HepG2 (cell line): Measurements from ENCODE around the gene C1QTNF12. TPM values are rescaled to one million over a fixed set of nuclear protein-coding genes. Genes with fewer than 3 reads are reported as not detected.
A peak's percentile ranks its signal among the peaks of the same experiment; 100 is the strongest.

Experiments
- ATF3 ChIP-seq: sonication (generic); formaldehyde crosslinking; IDR thresholded peaks from 2 replicates; pipeline ENCODE4 v1.4.0; 2020; ENCODE audit warnings: missing genetic modification reagents
- FIP1L1 ChIP-seq: fragments of 200-400 bp; formaldehyde crosslinking; IDR thresholded peaks from 2 replicates; pipeline ENCODE4 v1.6.1; 2018; ENCODE audit warnings: low read depth, mild to moderate bottlenecking, low read length, moderate library complexity, borderline replicate concordance; ENCODE audit not compliant: insufficient read depth
- GMEB1 ChIP-seq: sonication (generic); formaldehyde crosslinking; IDR thresholded peaks from 2 replicates; pipeline ENCODE4 v1.5.1; 2020; ENCODE audit warnings: missing genetic modification reagents, mild to moderate bottlenecking, borderline replicate concordance
- HDAC1 ChIP-seq: sonication (generic); formaldehyde crosslinking; IDR thresholded peaks from 2 replicates; pipeline ENCODE4 v1.5.1; 2020; ENCODE audit warnings: mild to moderate bottlenecking, missing genetic modification reagents
- HNRNPK ChIP-seq: fragments of 200-400 bp; formaldehyde crosslinking; IDR thresholded peaks from 2 replicates; pipeline ENCODE4 v1.6.1; 2018; ENCODE audit warnings: low read length, low read depth, moderate library complexity, mild to moderate bottlenecking; ENCODE audit not compliant: poor library complexity, severe bottlenecking
- HOXA3 ChIP-seq: sonication (generic); formaldehyde crosslinking; IDR thresholded peaks from 2 replicates; pipeline ENCODE4 v1.5.0; 2020; ENCODE audit warnings: missing genetic modification reagents
- KDM2A ChIP-seq: sonication (generic); formaldehyde crosslinking; IDR thresholded peaks from 2 replicates; pipeline ENCODE4 v1.4.0; 2020; ENCODE audit warnings: low read depth, missing genetic modification reagents, borderline replicate concordance
- KDM5B ChIP-seq: sonication (generic); formaldehyde crosslinking; IDR thresholded peaks from 2 replicates; pipeline ENCODE4 v1.4.0; 2020; ENCODE audit warnings: missing genetic modification reagents, mild to moderate bottlenecking, borderline replicate concordance
- NFAT5 ChIP-seq: sonication (generic); formaldehyde crosslinking; IDR thresholded peaks from 2 replicates; pipeline ENCODE4 v1.4.0; 2020; ENCODE audit warnings: missing genetic modification reagents
- NKX3-1 ChIP-seq: sonication (generic); formaldehyde crosslinking; IDR thresholded peaks from 2 replicates; pipeline ENCODE4 v1.5.0; 2020; ENCODE audit warnings: missing genetic modification reagents
- PAF1 ChIP-seq: IDR thresholded peaks from 2 replicates; pipeline ENCODE4 v1.6.1; 2016; ENCODE audit warnings: missing genetic modification reagents, missing compliant biosample characterization
- POGZ ChIP-seq: sonication (generic); formaldehyde crosslinking; IDR thresholded peaks from 2 replicates; pipeline ENCODE4 v1.4.0; 2020; ENCODE audit warnings: mild to moderate bottlenecking, missing genetic modification reagents
- PRDM10 ChIP-seq: sonication (generic); formaldehyde crosslinking; IDR thresholded peaks from 2 replicates; pipeline ENCODE4 v1.4.0; 2020; ENCODE audit warnings: low read depth, missing genetic modification reagents
- RXRB ChIP-seq: IDR thresholded peaks from 2 replicates; pipeline ENCODE4 v1.6.1; 2016; ENCODE audit warnings: borderline replicate concordance, missing genetic modification reagents, missing compliant biosample characterization
- ZNF225 ChIP-seq: sonication (generic); formaldehyde crosslinking; IDR thresholded peaks from 2 replicates; pipeline ENCODE4 v1.4.0; 2020; ENCODE audit warnings: mild to moderate bottlenecking, missing genetic modification reagents
- ZNF772 ChIP-seq: sonication (generic); formaldehyde crosslinking; IDR thresholded peaks from 2 replicates; pipeline ENCODE4 v1.5.0; 2020; ENCODE audit warnings: mild to moderate bottlenecking, missing genetic modification reagents
- ZSCAN12 ChIP-seq: sonication (generic); formaldehyde crosslinking; IDR thresholded peaks from 2 replicates; pipeline ENCODE4 v1.9.0; 2021; ENCODE audit warnings: mild to moderate bottlenecking, missing genetic modification reagents
- ZSCAN29 ChIP-seq: sonication (generic); formaldehyde crosslinking; conservative IDR thresholded peaks from 2 replicates; pipeline ENCODE4 v1.4.0; 2020; ENCODE audit warnings: mild to moderate bottlenecking, missing genetic modification reagents
- polyA plus RNA-seq, 8 experiments: library from polyadenylated mRNA; depleted of rRNA in 3 of 8; stranded (reverse) in 7 of 8; unstranded in 1 of 8; fragments of >200 nt; fragmentation: Illumina TruSeq in 4 of 8; extraction: Trizol in 4 of 8; gene quantifications; 2 replicates each; pipeline versions ENCODE4 v1.2.1 to v1.2.3, GENCODE V29; 2011 to 2016; ENCODE audit warnings: low read depth in 4 of 8, missing spikeins in 1 of 8, mixed read lengths in 1 of 8; ENCODE audit not compliant: insufficient read depth in 1 of 8
- total RNA-seq, 5 experiments: library from RNA; depleted of rRNA; stranded (reverse); fragments of >200 nt; fragmentation: Illumina TruSeq; extraction: Trizol; gene quantifications; 2 replicates each; pipeline ENCODE4 v1.2.3, GENCODE V29; 2016; ENCODE audit warnings: low read depth in 1 of 5

The C1QTNF12 gene
- total and polyA plus RNA-seq, 2 of the 13 experiments (the other 11 are each of a cell fraction or from before 2014, with no cell fraction given), result 0.18 to 0.64 TPM

GRCh38 chr1:1287288-1288110, 41.0 kb upstream of the C1QTNF12 start (continued):
- TF ChIP-seq KDM5B (CRISPR knock-in tag) (peak; percentile 72; the same call in 1 of the 2 replicates), ZNF772 (no peak), ZSCAN12 (CRISPR knock-in tag) (no peak), ATF3 (CRISPR knock-in tag) (no peak), HOXA3 (CRISPR knock-in tag) (peak; percentile 89), POGZ (no peak), RXRB (CRISPR knock-in tag) (peak; percentile 63; the same call in 1 of the 2 replicates), NKX3-1 (CRISPR knock-in tag) (no peak), PAF1 (no peak), ZSCAN29 (CRISPR knock-in tag) (0 out of 2 replicates have a peak, but pooled peaks have one; percentile 27), HDAC1 (CRISPR knock-in tag) (peak; percentile 80), FIP1L1 (no peak), PRDM10 (CRISPR knock-in tag) (no peak; the same call in 1 of the 2 replicates), KDM2A (CRISPR knock-in tag) (peak; percentile 64; the same call in 1 of the 2 replicates), NFAT5 (CRISPR knock-in tag) (no peak), GMEB1 (CRISPR knock-in tag) (no peak), ZNF225 (CRISPR knock-in tag) (no peak), HNRNPK (no peak)
